Measurements from ENCODE around the gene TBC1D14.

TBC1D14 gene

GRCh38 chr4:6909113-6909969 lies at the start of gene TBC1D14:
Gene TBC1D14, plus strand, starts transcription at chr4:6909826. Its CDS starts 13,564 bp downstream, at chr4:6923390.
- Histone ChIP-seq H3K9me3 (ENCODE audit: insufficient read depth, low read length) (no peaks in the 10 kb centered on the region), H4K20me1 (ENCODE audit: low read depth, low read length) (no peaks in the 10 kb centered on the region), H2AFZ (ENCODE audit: low read depth, low read length, severe bottlenecking) (peak within 1 kb of the TSS; percentile 65), H3K9me2 (replicated peaks; ENCODE audit: insufficient read depth, low read length) (no peaks in the 10 kb centered on the region), H3K36me3 (ENCODE audit: low read length) (no peaks in the 10 kb centered on the region), H3F3A (ENCODE audit: insufficient read depth) (no peaks in the 10 kb centered on the region), H3K4me3 (ENCODE audit: insufficient read depth, low read length, poor library complexity, severe bottlenecking) (peak within 1 kb of the TSS; percentile 72), H3K4me2 (ENCODE audit: low read depth, low read length, poor library complexity, severe bottlenecking) (peak within 1 kb of the TSS; percentile 80), H3K79me2 (ENCODE audit: insufficient read depth, low read length) (no peaks in the 10 kb centered on the region), H3K9ac (ENCODE audit: low read length) (peak within 1 kb of the TSS; percentile 72), H3K27me3 (ENCODE audit: low read length) (no peaks in the 10 kb centered on the region; the same call in 1 of the 2 replicates), H3K27ac (ENCODE audit: low read depth, low read length) (peak within 1 kb of the TSS; percentile 76)
- TF ChIP-seq EZH2phosphoT487 (conservative IDR thresholded peaks at IDR 0.05; ENCODE audit: low read length) (no peak), CTCF (IDR thresholded peaks at IDR 0.05; ENCODE audit: insufficient read depth, low read length, poor library complexity, severe bottlenecking) (no peak)

- no peaks in the 10 kb centered on the region for H3K9me3 ChIP-seq (ENCODE audit: insufficient read depth, low read length)
- no peaks in the 10 kb centered on the region for H3K79me2 ChIP-seq (ENCODE audit: insufficient read depth, low read length)
- no peaks in the 10 kb centered on the region for H4K20me1 ChIP-seq (ENCODE audit: low read depth, low read length)
- H3K4me2 ChIP-seq (ENCODE audit: low read depth, low read length, poor library complexity, severe bottlenecking) = no peak overlapping the region
- no peaks in the 10 kb centered on the region for H3K36me3 ChIP-seq (ENCODE audit: low read length)
- TF ChIP-seq CTCF (IDR thresholded peaks at IDR 0.05; ENCODE audit: insufficient read depth, low read length, poor library complexity, severe bottlenecking) (no peak), EZH2phosphoT487 (conservative IDR thresholded peaks at IDR 0.05; ENCODE audit: low read length) (no peak)
- no peaks in the 10 kb centered on the region for H3F3A ChIP-seq (ENCODE audit: insufficient read depth)
- H3K27me3 ChIP-seq (ENCODE audit: low read length) = no peaks in the 10 kb centered on the region
- H2AFZ ChIP-seq (ENCODE audit: low read depth, low read length, severe bottlenecking) = no peak overlapping the region
- H3K9ac ChIP-seq (ENCODE audit: low read length) = no peak overlapping the region
- H3K27ac ChIP-seq (ENCODE audit: low read depth, low read length) = no peak overlapping the region
- no peak overlapping the region for H3K4me3 ChIP-seq (ENCODE audit: insufficient read depth, low read length, poor library complexity, severe bottlenecking)
- no peaks in the 10 kb centered on the region for H3K9me2 ChIP-seq (replicated peaks; ENCODE audit: insufficient read depth, low read length)
Observed at GRCh38 chr4:6868386-6868785, 41.2 kb upstream of the TBC1D14 start.

- Histone ChIP-seq H2AFZ (ENCODE audit: low read depth, low read length, severe bottlenecking) (no peak overlapping the region), H3K4me2 (ENCODE audit: low read depth, low read length, poor library complexity, severe bottlenecking) (no peak overlapping the region), H3F3A (ENCODE audit: insufficient read depth) (no peaks in the 10 kb centered on the region), H3K79me2 (ENCODE audit: insufficient read depth, low read length) (no peaks in the 10 kb centered on the region), H3K9me3 (ENCODE audit: insufficient read depth, low read length) (no peaks in the 10 kb centered on the region), H3K36me3 (ENCODE audit: low read length) (no peaks in the 10 kb centered on the region), H3K4me3 (ENCODE audit: insufficient read depth, low read length, poor library complexity, severe bottlenecking) (no peak overlapping the region), H4K20me1 (ENCODE audit: low read depth, low read length) (no peaks in the 10 kb centered on the region), H3K9me2 (replicated peaks; ENCODE audit: insufficient read depth, low read length) (no peaks in the 10 kb centered on the region), H3K9ac (ENCODE audit: low read length) (no peak overlapping the region), H3K27ac (ENCODE audit: low read depth, low read length) (no peak overlapping the region), H3K27me3 (ENCODE audit: low read length) (no peaks in the 10 kb centered on the region)
- TF ChIP-seq CTCF (IDR thresholded peaks at IDR 0.05; ENCODE audit: insufficient read depth, low read length, poor library complexity, severe bottlenecking) = no peak
- no peak for TF ChIP-seq EZH2phosphoT487 (conservative IDR thresholded peaks at IDR 0.05; ENCODE audit: low read length)
Observed at GRCh38 chr4:6869944-6870343, 39.7 kb upstream of the TBC1D14 start.

All from SU-DHL-6 (cell line).